ENCODE measurements around the gene IST1. TPM values are rescaled to one million over a fixed set of nuclear protein-coding genes. Genes with fewer than 3 reads are reported as not detected.

IST1 gene
- total and polyA plus RNA-seq, 10 of the 15 experiments (the other 5 are each of a cell fraction or from before 2014, with no cell fraction given): 97.3 to 293 (median 138) TPM

GRCh38 chr16:71894921-71895678 lies at the start of gene IST1 (continued):
- TF ChIP-seq ELK1 (IDR thresholded peaks at IDR 0.05; ENCODE audit: low read depth, low read length) (0 out of 2 replicates have a peak, but pooled peaks have one; percentile 40), BCL11A (IDR thresholded peaks at IDR 0.05; ENCODE audit: low read depth, low read length) (no peak), NRF1 (conservative IDR thresholded peaks at IDR 0.05; ENCODE audit: low read depth, low read length) (peak; percentile 20; the same call in 1 of the 2 replicates), NFXL1 (IDR thresholded peaks at IDR 0.05; ENCODE audit: borderline replicate concordance) (no peak), PML (IDR thresholded peaks at IDR 0.05; ENCODE audit: low read length) (peak; percentile 58), USF2 (IDR thresholded peaks at IDR 0.05; ENCODE audit: borderline replicate concordance, low read depth, low read length) (no peak; the same call in 1 of the 2 replicates), CUX1 (IDR thresholded peaks at IDR 0.05; ENCODE audit: insufficient replicate concordance, low read depth, low read length) (no peak), SMAD5 (IDR thresholded peaks at IDR 0.05; ENCODE audit: low read depth) (peak; percentile 85)

All from GM12878 (cell line).